ENCODE data around the gene ALDH7A1. TPM values are rescaled to one million over a fixed set of nuclear protein-coding genes. Genes with fewer than 3 reads are reported as not detected.

Gene ALDH7A1
- total and polyA plus RNA-seq, 2 donors = 12.3 to 29.9 TPM

GRCh38 chr5:126512451-126512850 is 82.6 kb downstream of the ALDH7A1 start:
- H3K36me3 ChIP-seq (ENCODE audit: control insufficient read depth in 2 of 2, insufficient read depth in 2 of 2, low read length in 1 of 2) = no peaks in the 10 kb centered on the region
- no peaks in the 10 kb centered on the region for H3K9me3 ChIP-seq (ENCODE audit: control insufficient read depth in 2 of 2, insufficient read depth in 1 of 2, low read length in 1 of 2)
- 96% methylated on average over 3 of the region's 3 CpGs for WGBS
- peaks cover 15 to 18% of the 10 kb centered on the region in 2 donors for H3K4me1 ChIP-seq (ENCODE audit: control insufficient read depth in 2 of 2, insufficient read depth in 2 of 2, low read length in 2 of 2)
- no peaks in the 10 kb centered on the region for H3K27me3 ChIP-seq (ENCODE audit: control insufficient read depth in 2 of 2, insufficient read depth in 1 of 2, low read length in 1 of 2)
- no peak overlapping the region for H3K27ac ChIP-seq (ENCODE audit: low read depth in 1 of 2, low read length in 1 of 2)
- DNase-seq (ENCODE audit: low read depth in 6 of 9, low spot score in 9 of 9) = no peak
- H3K4me3 ChIP-seq (ENCODE audit: low read length in 2 of 2) = no peak overlapping the region

GRCh38 chr5:126511961-126512360 is 83.1 kb downstream of the ALDH7A1 start:
- 89% methylated on average over 1 of the region's 1 CpG for WGBS
- no peak for DNase-seq (ENCODE audit: low read depth in 6 of 9, low spot score in 9 of 9)
- Histone ChIP-seq H3K9me3 (ENCODE audit: control insufficient read depth in 2 of 2, insufficient read depth in 1 of 2, low read length in 1 of 2) (no peaks in the 10 kb centered on the region), H3K4me3 (ENCODE audit: low read length in 2 of 2) (no peak overlapping the region), H3K4me1 (ENCODE audit: control insufficient read depth in 2 of 2, insufficient read depth in 2 of 2, low read length in 2 of 2) (peaks cover 15 to 18% of the 10 kb centered on the region in 2 donors), H3K27me3 (ENCODE audit: control insufficient read depth in 2 of 2, insufficient read depth in 1 of 2, low read length in 1 of 2) (no peaks in the 10 kb centered on the region), H3K27ac (ENCODE audit: low read depth in 1 of 2, low read length in 1 of 2) (no peak overlapping the region), H3K36me3 (ENCODE audit: control insufficient read depth in 2 of 2, insufficient read depth in 2 of 2, low read length in 1 of 2) (no peaks in the 10 kb centered on the region)

GRCh38 chr5:126509339-126509738 is 85.7 kb downstream of the ALDH7A1 start:
- H3K27ac ChIP-seq (ENCODE audit: low read depth in 1 of 2, low read length in 1 of 2) = peak overlapping the region in 1 of 2 donors; percentile 85

GRCh38 chr5:126508962-126509279 is 86.1 kb downstream of the ALDH7A1 start:
- DNase-seq (ENCODE audit: low read depth in 6 of 9, low spot score in 9 of 9) = peak in 7 of 9 donors; percentile 22 to 72 (median 36)
- Histone ChIP-seq H3K4me1 (ENCODE audit: control insufficient read depth in 2 of 2, insufficient read depth in 2 of 2, low read length in 2 of 2) (peaks cover 15 to 18% of the 10 kb centered on the region in 2 donors), H3K9me3 (ENCODE audit: control insufficient read depth in 2 of 2, insufficient read depth in 1 of 2, low read length in 1 of 2) (no peaks in the 10 kb centered on the region), H3K36me3 (ENCODE audit: control insufficient read depth in 2 of 2, insufficient read depth in 2 of 2, low read length in 1 of 2) (no peaks in the 10 kb centered on the region), H3K27ac (ENCODE audit: low read depth in 1 of 2, low read length in 1 of 2) (peak overlapping the region; percentile 65 to 99), H3K4me3 (ENCODE audit: low read length in 2 of 2) (peak overlapping the region in 1 of 2 donors; percentile 41), H3K27me3 (ENCODE audit: control insufficient read depth in 2 of 2, insufficient read depth in 1 of 2, low read length in 1 of 2) (no peaks in the 10 kb centered on the region)

More at GRCh38 chr5:126509339-126509738, 85.7 kb downstream of the ALDH7A1 start:
- no peak for DNase-seq (ENCODE audit: low read depth in 6 of 9, low spot score in 9 of 9)
- Histone ChIP-seq H3K36me3 (ENCODE audit: control insufficient read depth in 2 of 2, insufficient read depth in 2 of 2, low read length in 1 of 2) (no peaks in the 10 kb centered on the region), H3K4me1 (ENCODE audit: control insufficient read depth in 2 of 2, insufficient read depth in 2 of 2, low read length in 2 of 2) (peaks cover 15 to 18% of the 10 kb centered on the region in 2 donors), H3K9me3 (ENCODE audit: control insufficient read depth in 2 of 2, insufficient read depth in 1 of 2, low read length in 1 of 2) (no peaks in the 10 kb centered on the region), H3K27me3 (ENCODE audit: control insufficient read depth in 2 of 2, insufficient read depth in 1 of 2, low read length in 1 of 2) (no peaks in the 10 kb centered on the region), H3K4me3 (ENCODE audit: low read length in 2 of 2) (no peak overlapping the region)
- WGBS = 97% methylated on average over 5 of the region's 5 CpGs

GRCh38 chr5:126508251-126508961 is 86.6 kb downstream of the ALDH7A1 start:
- no peaks in the 10 kb centered on the region for H3K36me3 ChIP-seq (ENCODE audit: control insufficient read depth in 2 of 2, insufficient read depth in 2 of 2, low read length in 1 of 2)
- peak overlapping the region; percentile 65 to 99 for H3K27ac ChIP-seq (ENCODE audit: low read depth in 1 of 2, low read length in 1 of 2)
- DNase-seq (ENCODE audit: low read depth in 6 of 9, low spot score in 9 of 9) = peak in 1 of 9 donors; percentile 10
- H3K9me3 ChIP-seq (ENCODE audit: control insufficient read depth in 2 of 2, insufficient read depth in 1 of 2, low read length in 1 of 2) = no peaks in the 10 kb centered on the region
- WGBS = 90% methylated on average over 13 of the region's 13 CpGs
- peaks cover 15 to 20% of the 10 kb centered on the region in 2 donors for H3K4me1 ChIP-seq (ENCODE audit: control insufficient read depth in 2 of 2, insufficient read depth in 2 of 2, low read length in 2 of 2)
- no peaks in the 10 kb centered on the region for H3K27me3 ChIP-seq (ENCODE audit: control insufficient read depth in 2 of 2, insufficient read depth in 1 of 2, low read length in 1 of 2)
- H3K4me3 ChIP-seq (ENCODE audit: low read length in 2 of 2) = peak overlapping the region in 1 of 2 donors; percentile 41

- H3K27ac ChIP-seq (ENCODE audit: low read depth in 1 of 2, low read length in 1 of 2) = no peak overlapping the region
Observed at GRCh38 chr5:126506079-126506478, 88.9 kb downstream of the ALDH7A1 start.

GRCh38 chr5:126503602-126504104 is 91.4 kb downstream of the ALDH7A1 start:
- Histone ChIP-seq H3K27me3 (ENCODE audit: control insufficient read depth in 2 of 2, insufficient read depth in 1 of 2, low read length in 1 of 2) (no peaks in the 10 kb centered on the region), H3K9me3 (ENCODE audit: control insufficient read depth in 2 of 2, insufficient read depth in 1 of 2, low read length in 1 of 2) (no peaks in the 10 kb centered on the region), H3K4me3 (ENCODE audit: low read length in 2 of 2) (no peak overlapping the region), H3K27ac (ENCODE audit: low read depth in 1 of 2, low read length in 1 of 2) (peak overlapping the region; percentile 43 to 50), H3K4me1 (ENCODE audit: control insufficient read depth in 2 of 2, insufficient read depth in 2 of 2, low read length in 2 of 2) (peaks cover 16 to 27% of the 10 kb centered on the region in 2 donors), H3K36me3 (ENCODE audit: control insufficient read depth in 2 of 2, insufficient read depth in 2 of 2, low read length in 1 of 2) (no peaks in the 10 kb centered on the region)
- peak in 7 of 9 donors; percentile 34 to 72 (median 42) for DNase-seq (ENCODE audit: low read depth in 6 of 9, low spot score in 9 of 9)
- WGBS = 77% methylated on average over 5 of the region's 5 CpGs

More at GRCh38 chr5:126506079-126506478, 88.9 kb downstream of the ALDH7A1 start:
- WGBS = 96% methylated on average over 4 of the region's 4 CpGs
- Histone ChIP-seq H3K36me3 (ENCODE audit: control insufficient read depth in 2 of 2, insufficient read depth in 2 of 2, low read length in 1 of 2) (no peaks in the 10 kb centered on the region), H3K4me1 (ENCODE audit: control insufficient read depth in 2 of 2, insufficient read depth in 2 of 2, low read length in 2 of 2) (peaks cover 15 to 22% of the 10 kb centered on the region in 2 donors), H3K27me3 (ENCODE audit: control insufficient read depth in 2 of 2, insufficient read depth in 1 of 2, low read length in 1 of 2) (no peaks in the 10 kb centered on the region), H3K9me3 (ENCODE audit: control insufficient read depth in 2 of 2, insufficient read depth in 1 of 2, low read length in 1 of 2) (no peaks in the 10 kb centered on the region), H3K4me3 (ENCODE audit: low read length in 2 of 2) (no peak overlapping the region)
- DNase-seq (ENCODE audit: low read depth in 6 of 9, low spot score in 9 of 9) = no peak

GRCh38 chr5:126501448-126501847 is 93.6 kb downstream of the ALDH7A1 start:
- Histone ChIP-seq H3K4me3 (ENCODE audit: low read length in 2 of 2) (no peak overlapping the region), H3K27ac (ENCODE audit: low read depth in 1 of 2, low read length in 1 of 2) (no peak overlapping the region), H3K27me3 (ENCODE audit: control insufficient read depth in 2 of 2, insufficient read depth in 1 of 2, low read length in 1 of 2) (no peaks in the 10 kb centered on the region), H3K36me3 (ENCODE audit: control insufficient read depth in 2 of 2, insufficient read depth in 2 of 2, low read length in 1 of 2) (no peaks in the 10 kb centered on the region), H3K9me3 (ENCODE audit: control insufficient read depth in 2 of 2, insufficient read depth in 1 of 2, low read length in 1 of 2) (no peaks in the 10 kb centered on the region), H3K4me1 (ENCODE audit: control insufficient read depth in 2 of 2, insufficient read depth in 2 of 2, low read length in 2 of 2) (peaks cover 7 to 18% of the 10 kb centered on the region in 2 donors)
- DNase-seq (ENCODE audit: low read depth in 6 of 9, low spot score in 9 of 9) = no peak
- WGBS = 98% methylated on average over 10 of the region's 10 CpGs

GRCh38 chr5:126499853-126500342 is 95.1 kb downstream of the ALDH7A1 start:
- Histone ChIP-seq H3K4me1 (ENCODE audit: control insufficient read depth in 2 of 2, insufficient read depth in 2 of 2, low read length in 2 of 2) (peaks cover 7 to 18% of the 10 kb centered on the region in 2 donors), H3K9me3 (ENCODE audit: control insufficient read depth in 2 of 2, insufficient read depth in 1 of 2, low read length in 1 of 2) (no peaks in the 10 kb centered on the region), H3K27me3 (ENCODE audit: control insufficient read depth in 2 of 2, insufficient read depth in 1 of 2, low read length in 1 of 2) (no peaks in the 10 kb centered on the region), H3K36me3 (ENCODE audit: control insufficient read depth in 2 of 2, insufficient read depth in 2 of 2, low read length in 1 of 2) (no peaks in the 10 kb centered on the region), H3K27ac (ENCODE audit: low read depth in 1 of 2, low read length in 1 of 2) (peak overlapping the region; percentile 83 to 93), H3K4me3 (ENCODE audit: low read length in 2 of 2) (no peak overlapping the region)
- WGBS = 78% methylated on average over 3 of the region's 3 CpGs
- DNase-seq (ENCODE audit: low read depth in 6 of 9, low spot score in 9 of 9) = peak; percentile 49 to 93 (median 79)
